Inferior parietal cortex (tissue), 1 donor: ENCODE data around the gene SPINT4.

Experiments
- DNase-seq: peaks from one replicate; pipeline ENCODE4 v3.0.0-alpha.2; 2016; ENCODE audit errors: extremely low spot score

The SPINT4 gene

GRCh38 chr20:45765307-45765875 lies 43.2 kb downstream of the SPINT4 start:
- no peak for DNase-seq

GRCh38 chr20:45765980-45766379 lies 43.8 kb downstream of the SPINT4 start:
- DNase-seq = no peak

- DNase-seq = no peak
Observed at GRCh38 chr20:45768479-45768878, 46.3 kb downstream of the SPINT4 start.

GRCh38 chr20:45771182-45771759 lies 49.1 kb downstream of the SPINT4 start:
- DNase-seq = peak; percentile 95

- no peak for DNase-seq
Observed at GRCh38 chr20:45772693-45773092, 50.5 kb downstream of the SPINT4 start.

GRCh38 chr20:45774945-45775344 lies 52.8 kb downstream of the SPINT4 start:
- no peak for DNase-seq

- no peak for DNase-seq
Observed at GRCh38 chr20:45775411-45775810, 53.3 kb downstream of the SPINT4 start.
